HG02642 (cell line): Measurements from ENCODE around the gene APOA4.

ENCODE experiments used
- ATAC-seq: cut with Tn5 transposase; IDR thresholded peaks from one replicate; pipeline ENCODE4 v1.9.1; 2021; ENCODE audit warnings: mild to moderate bottlenecking; ENCODE audit not compliant: unreplicated experiment, poor library complexity

Gene APOA4

DNA sequence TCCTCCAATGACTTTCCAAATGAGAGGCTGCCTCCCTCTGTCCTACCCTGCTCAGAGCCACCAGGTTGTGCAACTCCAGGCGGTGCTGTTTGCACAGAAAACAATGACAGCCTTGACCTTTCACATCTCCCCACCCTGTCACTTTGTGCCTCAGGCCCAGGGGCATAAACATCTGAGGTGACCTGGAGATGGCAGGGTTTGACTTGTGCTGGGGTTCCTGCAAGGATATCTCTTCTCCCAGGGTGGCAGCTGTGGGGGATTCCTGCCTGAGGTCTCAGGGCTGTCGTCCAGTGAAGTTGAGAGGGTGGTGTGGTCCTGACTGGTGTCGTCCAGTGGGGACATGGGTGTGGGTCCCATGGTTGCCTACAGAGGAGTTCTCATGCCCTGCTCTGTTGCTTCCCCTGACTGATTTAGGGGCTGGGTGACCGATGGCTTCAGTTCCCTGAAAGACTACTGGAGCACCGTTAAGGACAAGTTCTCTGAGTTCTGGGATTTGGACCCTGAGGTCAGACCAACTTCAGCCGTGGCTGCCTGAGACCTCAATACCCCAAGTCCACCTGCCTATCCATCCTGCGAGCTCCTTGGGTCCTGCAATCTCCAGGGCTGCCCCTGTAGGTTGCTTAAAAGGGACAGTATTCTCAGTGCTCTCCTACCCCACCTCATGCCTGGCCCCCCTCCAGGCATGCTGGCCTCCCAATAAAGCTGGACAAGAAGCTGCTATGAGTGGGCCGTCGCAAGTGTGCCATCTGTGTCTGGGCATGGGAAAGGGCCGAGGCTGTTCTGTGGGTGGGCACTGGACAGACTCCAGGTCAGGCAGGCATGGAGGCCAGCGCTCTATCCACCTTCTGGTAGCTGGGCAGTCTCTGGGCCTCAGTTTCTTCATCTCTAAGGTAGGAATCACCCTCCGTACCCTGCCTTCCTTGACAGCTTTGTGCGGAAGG, 9.5 kb upstream of the APOA4 start:
- no peak for ATAC-seq

DNA sequence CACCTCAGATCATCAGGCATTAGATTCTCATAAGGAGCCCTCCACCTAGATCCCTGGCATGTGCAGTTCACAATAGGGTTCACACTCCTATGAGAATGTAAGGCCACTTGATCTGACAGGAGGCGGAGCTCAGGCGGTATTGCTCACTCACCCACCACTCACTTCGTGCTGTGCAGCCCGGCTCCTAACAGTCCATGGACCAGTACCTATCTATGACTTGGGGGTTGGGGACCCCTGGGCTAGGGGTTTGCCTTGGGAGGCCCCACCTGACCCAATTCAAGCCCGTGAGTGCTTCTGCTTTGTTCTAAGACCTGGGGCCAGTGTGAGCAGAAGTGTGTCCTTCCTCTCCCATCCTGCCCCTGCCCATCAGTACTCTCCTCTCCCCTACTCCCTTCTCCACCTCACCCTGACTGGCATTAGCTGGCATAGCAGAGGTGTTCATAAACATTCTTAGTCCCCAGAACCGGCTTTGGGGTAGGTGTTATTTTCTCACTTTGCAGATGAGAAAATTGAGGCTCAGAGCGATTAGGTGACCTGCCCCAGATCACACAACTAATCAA, 8.8 kb upstream of the APOA4 start:
- no peak for ATAC-seq

DNA sequence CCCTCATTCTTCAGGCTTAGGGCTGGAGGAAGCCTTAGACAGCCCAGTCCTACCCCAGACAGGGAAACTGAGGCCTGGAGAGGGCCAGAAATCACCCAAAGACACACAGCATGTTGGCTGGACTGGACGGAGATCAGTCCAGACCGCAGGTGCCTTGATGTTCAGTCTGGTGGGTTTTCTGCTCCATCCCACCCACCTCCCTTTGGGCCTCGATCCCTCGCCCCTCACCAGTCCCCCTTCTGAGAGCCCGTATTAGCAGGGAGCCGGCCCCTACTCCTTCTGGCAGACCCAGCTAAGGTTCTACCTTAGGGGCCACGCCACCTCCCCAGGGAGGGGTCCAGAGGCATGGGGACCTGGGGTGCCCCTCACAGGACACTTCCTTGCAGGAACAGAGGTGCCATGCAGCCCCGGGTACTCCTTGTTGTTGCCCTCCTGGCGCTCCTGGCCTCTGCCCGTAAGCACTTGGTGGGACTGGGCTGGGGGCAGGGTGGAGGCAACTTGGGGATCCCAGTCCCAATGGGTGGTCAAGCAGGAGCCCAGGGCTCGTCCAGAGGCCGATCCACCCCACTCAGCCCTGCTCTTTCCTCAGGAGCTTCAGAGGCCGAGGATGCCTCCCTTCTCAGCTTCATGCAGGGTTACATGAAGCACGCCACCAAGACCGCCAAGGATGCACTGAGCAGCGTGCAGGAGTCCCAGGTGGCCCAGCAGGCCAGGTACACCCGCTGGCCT, 7.2 kb upstream of the APOA4 start:
- no peak for ATAC-seq

DNA sequence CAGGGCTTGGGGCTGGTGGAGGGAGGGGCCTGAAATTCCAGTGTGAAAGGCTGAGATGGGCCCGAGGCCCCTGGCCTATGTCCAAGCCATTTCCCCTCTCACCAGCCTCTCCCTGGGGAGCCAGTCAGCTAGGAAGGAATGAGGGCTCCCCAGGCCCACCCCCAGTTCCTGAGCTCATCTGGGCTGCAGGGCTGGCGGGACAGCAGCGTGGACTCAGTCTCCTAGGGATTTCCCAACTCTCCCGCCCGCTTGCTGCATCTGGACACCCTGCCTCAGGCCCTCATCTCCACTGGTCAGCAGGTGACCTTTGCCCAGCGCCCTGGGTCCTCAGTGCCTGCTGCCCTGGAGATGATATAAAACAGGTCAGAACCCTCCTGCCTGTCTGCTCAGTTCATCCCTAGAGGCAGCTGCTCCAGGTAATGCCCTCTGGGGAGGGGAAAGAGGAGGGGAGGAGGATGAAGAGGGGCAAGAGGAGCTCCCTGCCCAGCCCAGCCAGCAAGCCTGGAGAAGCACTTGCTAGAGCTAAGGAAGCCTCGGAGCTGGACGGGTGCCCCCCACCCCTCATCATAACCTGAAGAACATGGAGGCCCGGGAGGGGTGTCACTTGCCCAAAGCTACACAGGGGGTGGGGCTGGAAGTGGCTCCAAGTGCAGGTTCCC, 6.5 kb upstream of the APOA4 start, which contains the start of gene APOC3:
APOC3 (plus strand) TSS at position 383 of the 659 bp plus-strand sequence. CDS start 676 bp downstream, outside the sequence.
- ATAC-seq, result no peak

DNA sequence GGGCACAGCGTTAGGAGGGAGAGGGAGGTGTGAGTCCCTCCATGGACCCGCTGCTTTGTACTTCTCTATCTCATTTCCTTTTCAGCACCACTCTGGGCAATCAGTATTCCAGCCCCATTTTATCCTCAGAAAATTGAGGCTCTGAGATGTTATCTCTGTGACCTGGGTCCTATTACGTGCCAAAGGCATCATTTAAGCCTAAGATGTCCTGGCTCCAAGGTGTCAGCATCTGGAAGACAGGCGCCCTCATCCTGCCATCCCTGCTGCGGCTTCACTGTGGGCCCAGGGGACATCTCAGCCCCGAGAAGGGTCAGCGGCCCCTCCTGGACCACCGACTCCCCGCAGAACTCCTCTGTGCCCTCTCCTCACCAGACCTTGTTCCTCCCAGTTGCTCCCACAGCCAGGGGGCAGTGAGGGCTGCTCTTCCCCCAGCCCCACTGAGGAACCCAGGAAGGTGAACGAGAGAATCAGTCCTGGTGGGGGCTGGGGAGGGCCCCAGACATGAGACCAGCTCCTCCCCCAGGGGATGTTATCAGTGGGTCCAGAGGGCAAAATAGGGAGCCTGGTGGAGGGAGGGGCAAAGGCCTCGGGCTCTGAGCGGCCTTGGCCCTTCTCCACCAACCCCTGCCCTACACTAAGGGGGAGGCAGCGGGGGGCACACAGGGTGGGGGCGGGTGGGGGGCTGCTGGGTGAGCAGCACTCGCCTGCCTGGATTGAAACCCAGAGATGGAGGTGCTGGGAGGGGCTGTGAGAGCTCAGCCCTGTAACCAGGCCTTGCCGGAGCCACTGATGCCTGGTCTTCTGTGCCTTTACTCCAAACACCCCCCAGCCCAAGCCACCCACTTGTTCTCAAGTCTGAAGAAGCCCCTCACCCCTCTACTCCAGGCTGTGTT, 5.8 kb upstream of the APOA4 start:
- ATAC-seq, result no peak

DNA sequence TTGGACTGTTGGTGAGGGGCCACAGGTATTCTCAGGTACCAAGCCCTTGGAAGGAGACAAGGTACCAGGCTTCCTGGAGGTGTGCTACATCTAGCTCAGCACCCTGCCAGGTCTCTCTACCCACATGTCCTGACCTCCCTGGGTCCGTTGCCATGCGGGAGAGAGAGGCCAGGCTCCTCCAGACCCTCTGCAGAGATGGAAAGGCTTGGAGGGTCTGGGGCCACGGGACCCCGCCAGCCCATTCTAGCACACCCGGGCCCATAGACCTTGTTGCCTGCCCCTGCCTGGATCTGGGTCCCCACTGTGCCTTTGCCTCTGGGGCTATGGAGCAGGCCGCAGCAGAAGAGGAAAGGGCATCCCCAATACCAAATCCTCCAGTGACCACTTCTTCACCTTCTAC, 4.4 kb upstream of the APOA4 start:
- ATAC-seq, result no peak

DNA sequence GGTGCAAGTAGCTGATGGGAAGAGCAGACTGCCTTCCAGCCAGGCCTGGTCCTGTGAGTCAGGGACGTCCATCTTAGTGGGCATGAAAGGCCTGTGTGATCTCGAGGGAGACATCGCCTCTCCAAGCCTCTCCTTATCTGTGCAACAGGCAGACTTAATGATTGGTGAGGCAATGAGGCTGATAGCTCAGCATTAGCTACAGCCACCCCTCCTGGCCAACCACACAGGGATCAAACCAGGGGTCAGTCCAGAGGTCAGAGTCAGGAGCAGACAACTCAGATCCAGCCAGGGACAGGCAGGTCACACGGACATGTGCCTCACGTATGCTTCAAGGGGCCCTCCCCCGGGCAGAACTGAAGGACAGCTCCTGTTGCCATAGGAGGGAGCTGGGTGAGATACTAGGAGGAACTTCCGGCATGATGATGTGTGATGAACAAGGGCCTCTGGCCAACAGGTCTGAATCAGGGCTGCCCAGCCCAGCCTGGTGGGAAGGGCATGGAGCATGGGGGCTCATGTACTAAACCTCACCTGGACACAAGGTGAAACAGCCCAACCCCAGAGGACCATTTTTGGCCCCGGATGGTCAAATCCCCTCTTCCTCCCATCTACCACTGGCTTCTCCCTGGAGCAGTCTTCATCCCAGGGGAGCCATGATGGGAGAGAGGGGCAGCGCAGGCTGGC, 3.8 kb upstream of the APOA4 start:
- ATAC-seq, result no peak

DNA sequence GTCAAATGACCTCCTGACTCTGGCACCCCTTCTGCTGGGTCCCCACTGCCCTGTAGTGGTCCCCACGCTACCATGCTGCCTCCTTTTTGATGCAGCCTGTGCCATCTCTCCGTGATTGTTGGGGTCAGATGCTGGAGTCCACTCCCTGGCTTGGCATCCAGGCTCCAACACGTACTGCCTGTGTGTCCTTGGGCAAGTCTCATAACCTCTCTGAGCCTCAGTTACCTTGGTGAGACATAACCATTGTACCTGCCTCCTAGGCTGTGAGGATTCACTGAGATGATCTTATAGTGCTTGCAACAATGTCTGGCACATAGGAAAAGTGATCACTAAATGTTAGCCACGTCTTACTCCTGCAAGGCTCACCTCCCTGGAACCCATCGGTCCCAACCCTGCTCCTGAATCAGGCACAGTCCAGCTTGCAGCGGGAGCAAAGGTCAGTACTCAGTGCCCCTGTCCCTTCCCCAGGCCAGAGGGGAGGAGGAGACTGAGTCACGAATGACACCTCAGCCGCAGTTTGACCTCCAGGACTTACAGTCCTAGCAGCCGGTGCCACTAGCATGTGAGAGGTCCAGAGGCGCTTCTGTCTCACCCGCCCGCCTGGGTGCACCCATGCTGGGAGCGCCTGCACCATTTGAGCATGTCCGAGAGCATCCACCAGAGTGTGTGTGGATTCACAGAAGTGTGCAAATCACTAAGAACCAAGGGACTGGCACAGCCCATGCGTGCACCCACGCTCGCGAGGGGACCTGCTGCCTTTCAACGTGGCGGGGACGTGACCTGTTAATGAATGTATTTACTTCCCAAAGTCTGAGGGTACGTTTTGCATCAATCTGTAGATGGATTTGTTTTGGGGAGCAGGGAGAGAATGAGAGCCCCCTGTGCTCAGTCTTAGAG, 3.0 kb upstream of the APOA4 start:
- ATAC-seq, result no peak

DNA sequence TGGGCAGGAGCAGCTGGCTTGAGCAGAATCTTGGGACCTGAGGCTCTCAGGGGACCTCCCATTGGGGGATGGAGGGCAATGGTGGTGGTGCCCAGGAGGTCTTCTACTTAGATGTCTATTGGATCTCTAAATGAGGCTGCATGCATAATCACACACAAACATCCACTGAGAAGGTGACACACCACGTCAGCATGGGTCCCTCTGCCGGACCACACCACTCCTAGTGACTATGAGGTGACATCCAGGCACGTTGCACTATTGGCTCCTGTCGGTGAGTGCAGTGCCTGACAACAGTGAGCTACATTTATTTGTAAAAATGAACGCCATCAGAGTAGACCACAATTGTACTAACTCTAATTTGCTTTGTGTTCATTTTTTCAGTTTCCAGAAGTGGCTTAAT, 2.3 kb upstream of the APOA4 start:
- no peak for ATAC-seq

DNA sequence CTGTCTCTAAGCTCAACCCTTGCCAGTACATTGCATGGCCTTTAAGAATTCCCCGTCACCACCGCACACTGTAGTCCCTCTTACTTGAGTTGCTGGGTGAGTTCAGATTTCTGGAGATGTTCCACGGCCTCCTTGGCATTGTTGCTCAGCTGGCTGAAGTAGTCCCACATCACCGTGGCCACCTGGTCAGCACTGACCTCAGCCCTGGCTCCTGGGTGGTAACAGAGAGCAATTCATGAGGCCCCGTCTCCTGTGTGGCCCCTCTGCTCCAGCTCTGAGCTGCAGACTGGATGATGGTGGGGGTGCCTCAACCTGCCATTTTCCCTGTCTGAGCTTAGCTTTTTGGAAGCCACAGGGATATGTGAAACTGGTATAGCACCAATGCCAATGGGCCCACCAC, 529 bp downstream of the APOA4 start:
- ATAC-seq, result no peak

DNA sequence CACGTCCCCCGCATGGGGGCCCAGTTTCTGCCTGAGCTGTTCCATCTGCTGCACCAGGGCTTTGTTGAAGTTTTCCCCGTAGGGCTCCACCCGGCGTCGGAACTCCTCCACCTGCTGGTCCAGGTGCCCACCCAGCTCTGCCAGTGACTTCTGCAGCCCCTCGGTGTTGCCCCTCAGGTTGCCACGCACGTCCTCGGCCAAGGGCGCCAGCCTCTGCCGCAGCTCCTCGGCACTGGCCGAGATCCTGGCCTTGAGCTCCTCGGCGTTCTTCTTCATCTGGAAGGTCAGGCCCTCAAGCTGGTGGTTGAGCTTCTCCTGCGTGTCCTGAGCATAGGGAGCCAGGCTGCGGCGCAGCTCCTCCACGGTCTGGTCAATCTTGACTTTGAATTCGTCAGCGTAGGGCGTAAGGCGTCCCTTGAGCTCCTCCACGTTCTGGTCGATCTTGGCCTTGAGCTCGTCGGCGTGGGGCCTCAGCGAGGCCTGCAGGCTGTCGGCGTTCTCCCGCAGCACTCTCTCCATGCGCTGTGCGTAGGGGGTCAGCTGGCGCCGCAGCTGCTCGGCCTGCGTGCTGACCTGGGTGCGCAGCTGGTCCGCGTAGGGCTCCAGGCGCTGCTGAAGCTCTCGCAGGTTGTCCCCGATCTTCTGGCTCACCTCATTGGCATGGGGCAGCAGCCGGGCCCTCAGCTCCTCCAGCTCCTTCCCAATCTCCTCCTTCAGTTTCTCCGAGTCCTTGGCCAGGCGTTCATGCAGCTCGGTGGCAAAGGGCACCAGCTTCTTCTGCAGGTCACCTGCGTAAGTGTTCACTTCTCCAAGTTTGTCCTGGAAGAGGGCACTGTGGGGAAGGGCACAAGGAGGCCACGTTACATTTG, 1.8 kb downstream of the APOA4 start:
- ATAC-seq, result no peak

DNA sequence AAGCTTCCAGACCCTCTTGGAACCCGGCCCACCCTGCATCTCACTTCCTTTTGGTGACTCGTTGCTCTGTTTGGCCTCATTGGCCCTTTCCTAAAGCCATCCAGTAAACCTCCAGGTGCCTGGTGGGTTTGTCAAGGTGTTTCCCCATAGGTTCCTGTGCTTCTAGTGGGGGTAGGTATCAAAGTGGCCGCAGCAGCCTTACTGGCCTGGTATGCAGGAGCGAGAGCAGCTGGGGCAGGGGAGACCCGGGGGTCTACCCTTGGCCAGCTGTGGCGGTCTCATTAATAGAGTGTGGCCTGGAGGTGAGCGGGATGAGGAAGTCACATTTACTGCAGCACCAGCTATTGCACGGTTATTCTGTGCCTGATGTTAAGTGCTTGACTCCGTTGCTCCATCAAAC, 4.1 kb downstream of the APOA4 start:
- ATAC-seq, result no peak

DNA sequence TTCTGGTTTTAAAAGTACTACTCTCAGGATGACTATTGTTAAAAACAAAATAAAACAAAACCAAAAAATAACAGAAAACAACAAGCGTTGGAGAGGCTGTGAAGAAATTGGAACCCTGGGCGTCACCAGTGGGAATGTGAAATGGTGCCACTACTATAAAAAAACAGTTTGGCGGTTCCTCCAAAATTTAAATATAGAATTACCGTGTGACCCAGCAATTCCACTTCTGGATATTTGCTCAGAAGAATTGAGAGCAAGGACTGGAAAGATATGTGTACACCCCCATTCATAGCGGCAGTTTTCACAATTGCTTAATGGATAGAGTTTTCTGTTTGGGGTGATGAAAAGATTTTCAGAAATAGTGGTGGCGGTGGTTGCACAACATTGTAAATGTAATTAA, 8.6 kb downstream of the APOA4 start:
- no peak for ATAC-seq

DNA sequence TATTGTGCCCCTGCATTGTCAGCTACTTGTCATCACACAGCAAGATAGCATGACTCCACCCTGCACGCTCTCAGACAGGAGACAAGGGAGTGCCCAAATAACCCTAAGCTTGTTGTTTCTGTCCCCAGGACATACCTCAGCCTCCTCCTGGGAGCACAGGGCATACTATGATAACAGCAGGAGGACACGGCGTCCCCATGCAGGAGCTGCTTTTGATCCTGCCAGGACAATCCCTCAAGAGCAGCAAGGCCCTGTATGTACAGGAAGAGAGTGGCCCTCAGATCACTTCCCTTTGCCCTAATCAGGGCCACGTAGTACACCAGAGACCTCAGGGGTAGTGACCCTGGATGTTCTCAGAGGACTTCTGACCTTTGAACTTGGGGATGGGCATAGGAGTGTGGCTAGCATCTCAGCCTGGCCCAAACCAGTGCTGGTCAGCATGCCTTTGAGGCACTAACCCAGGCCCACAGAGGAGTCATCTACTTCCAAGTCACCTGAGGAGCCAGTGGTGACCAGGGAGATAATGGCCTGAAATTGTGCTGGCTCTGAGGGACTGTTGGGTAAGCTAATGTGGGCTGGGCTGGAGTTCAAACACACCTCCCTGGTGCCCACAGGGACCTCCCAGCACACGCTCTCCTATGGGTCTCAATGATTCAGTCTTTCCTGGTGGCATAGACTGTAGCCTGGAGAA, 9.2 kb downstream of the APOA4 start:
- no peak for ATAC-seq

DNA sequence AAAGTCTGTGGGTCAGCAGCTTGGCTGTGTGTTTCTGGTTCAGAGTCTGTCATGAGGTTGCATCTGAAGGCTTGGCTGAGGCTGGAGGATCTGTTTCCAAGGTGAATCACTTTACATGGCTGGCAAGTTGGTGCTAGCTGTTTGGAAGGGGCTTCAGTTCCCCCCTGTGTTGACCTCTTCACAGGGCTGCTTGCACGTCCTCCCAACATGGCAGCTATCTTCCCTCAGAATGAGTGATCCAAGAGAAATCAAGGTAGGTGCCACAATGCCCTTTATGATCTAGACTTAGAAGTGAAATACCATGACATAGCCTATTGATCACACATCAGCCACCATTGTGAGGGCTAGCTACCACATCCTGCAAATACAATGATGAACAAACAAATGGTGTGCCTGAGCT, 9.9 kb downstream of the APOA4 start:
- ATAC-seq, result no peak

DNA sequence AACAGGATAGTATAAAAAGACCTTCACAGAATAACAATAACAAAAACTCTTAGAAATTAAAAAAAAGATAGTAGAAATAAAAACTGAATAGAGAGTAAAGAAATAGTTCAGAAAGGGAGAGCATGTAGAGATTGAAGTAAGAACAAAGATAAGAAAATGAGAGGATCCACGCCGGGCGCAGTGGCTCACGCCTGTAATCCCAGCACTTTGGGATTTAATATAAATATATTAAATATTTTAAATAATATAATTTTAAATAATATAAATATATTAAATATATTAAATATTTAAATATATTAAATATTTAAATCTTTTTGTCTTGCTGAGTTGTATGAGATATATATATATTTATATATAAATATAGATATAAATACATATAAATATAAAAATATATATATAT, 11.0 kb downstream of the APOA4 start:
- no peak for ATAC-seq

DNA sequence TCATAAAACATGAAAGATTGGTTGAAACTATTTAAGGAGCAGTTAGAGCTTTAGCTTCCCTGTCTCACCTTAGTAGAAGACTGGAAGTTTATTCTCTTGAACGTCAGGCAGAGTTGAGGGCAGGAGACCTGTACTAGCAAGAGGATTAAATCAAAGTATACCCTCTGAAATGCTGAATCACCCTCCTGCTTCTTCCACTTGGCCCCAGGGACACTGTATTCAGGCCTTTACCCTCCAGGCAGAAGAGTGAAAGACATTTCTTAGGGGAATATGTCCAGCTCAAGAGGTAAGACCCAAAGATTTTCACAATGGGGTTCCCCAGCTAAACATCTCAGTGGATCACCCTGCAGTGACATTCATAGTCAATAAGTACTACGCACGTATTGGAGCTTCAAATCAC, 11.9 kb downstream of the APOA4 start:
- no peak for ATAC-seq
